Stimulated activated memory B cell treated with anti-CD40 and anti-IgM and Interleukin-4, amounts not matched to agents 10 μg/mL and 1 μg/mL and 100 μg/mL, for 72 hours (primary cell): ENCODE data around the gene USP26.
"Not testable (repeated sequence)": the region's sequence is repeated elsewhere in the genome, so short reads cannot be mapped to it uniquely, and the experiment has no call there.

Experiments
- ATAC-seq: fragments of 150-1000 bp; cut with Tn5 transposase; 2 replicates; pipeline ENCODE4 v1.10.0; 2021
- H3K27ac Mint-ChIP-seq: one replicate; pipeline ENCODE4 v1.8.0; 2022; ENCODE audit warnings: mild to moderate bottlenecking, mixed read lengths
- H3K27me3 Mint-ChIP-seq: one replicate; pipeline ENCODE4 v1.8.0; 2022; ENCODE audit warnings: mixed read lengths
- H3K36me3 Mint-ChIP-seq: one replicate; pipeline ENCODE4 v1.8.0; 2022; ENCODE audit warnings: mixed read lengths
- H3K4me1 Mint-ChIP-seq: one replicate; pipeline ENCODE4 v1.8.0; 2022; ENCODE audit warnings: mixed read lengths
- H3K4me3 Mint-ChIP-seq: one replicate; pipeline ENCODE4 v1.8.0; 2022; ENCODE audit warnings: mild to moderate bottlenecking, moderate library complexity, mixed read lengths
- H3K9me3 Mint-ChIP-seq: one replicate; pipeline ENCODE4 v1.8.0; 2022; ENCODE audit warnings: mixed read lengths

The USP26 gene

GRCh38 chrX:132980035-132980434 lies 116.9 kb downstream of the USP26 start:
- not testable (repeated sequence) for H3K4me3 Mint-ChIP-seq, H3K27ac Mint-ChIP-seq, H3K27me3 Mint-ChIP-seq, H3K36me3 Mint-ChIP-seq, ATAC-seq, H3K9me3 Mint-ChIP-seq, H3K4me1 Mint-ChIP-seq
